K562 (cell line): ENCODE data around the gene LASP1NB.

Source experiments
- CTBP1 ChIP-seq: fragments of 450-650 bp; IDR thresholded peaks from 2 replicates; pipeline ENCODE4 v1.6.1; 2016; ENCODE audit warnings: borderline replicate concordance
- EP300 ChIP-seq: IDR thresholded peaks from 2 replicates; pipeline ENCODE4 v1.6.1; 2012; ENCODE audit warnings: low read length, improper control_type of control experiment
- GATAD2B ChIP-seq: fragments of 450-650 bp; IDR thresholded peaks from 2 replicates; pipeline ENCODE4 v1.6.1; 2017; ENCODE audit warnings: mild to moderate bottlenecking, borderline replicate concordance
- HINFP ChIP-seq: fragments of 450-650 bp; conservative IDR thresholded peaks from 2 replicates; pipeline ENCODE4 v1.6.1; 2016; ENCODE audit warnings: missing genetic modification characterization, low read depth, mild to moderate bottlenecking, control low read depth, missing compliant biosample characterization
- HNRNPH1 ChIP-seq: fragments of 200-400 bp; formaldehyde crosslinking; optimal IDR thresholded peaks from 2 replicates; pipeline ENCODE3; 2017; ENCODE audit warnings: low read depth, mild to moderate bottlenecking, low read length, moderate library complexity
- ILK ChIP-seq: fragments of 450-650 bp; IDR thresholded peaks from 2 replicates; pipeline ENCODE4 v1.6.1; 2016; ENCODE audit warnings: missing genetic modification characterization, low read depth, mild to moderate bottlenecking, missing compliant biosample characterization, moderate library complexity, borderline replicate concordance
- NR2C2 ChIP-seq, 2 experiments: fragments of 200-800 bp in 1 of 2; sonication (Bioruptor generic) in 1 of 2; sonication (generic) in 1 of 2; formaldehyde crosslinking in 1 of 2; IDR thresholded peaks; 2 replicates each; pipeline versions ENCODE4 v1.6.1 to v1.8.0; 2016 to 2022; ENCODE audit warnings: mild to moderate bottlenecking in 1 of 2, missing compliant biosample characterization in 1 of 2, missing genetic modification characterization in 1 of 2, missing genetic modification reagents in 1 of 2
- PCBP1 ChIP-seq: fragments of 200-400 bp; formaldehyde crosslinking; IDR thresholded peaks from 2 replicates; pipeline ENCODE4 v1.6.1; 2018; ENCODE audit warnings: mild to moderate bottlenecking, low read depth, low read length; ENCODE audit not compliant: poor library complexity, severe bottlenecking
- PPARD ChIP-seq: fragments of 250-450 bp; sonication (Bioruptor Pico); IDR thresholded peaks from 2 replicates; pipeline ENCODE4 v1.8.0; 2022; ENCODE audit warnings: inconsistent platforms, mild to moderate bottlenecking, moderate library complexity
- RBM15 ChIP-seq: fragments of 200-400 bp; formaldehyde crosslinking; IDR thresholded peaks from 2 replicates; pipeline ENCODE4 v1.6.1; 2018; ENCODE audit warnings: mild to moderate bottlenecking, low read length, moderate library complexity; ENCODE audit not compliant: insufficient read depth
- SREBF2 ChIP-seq: sonication (generic); formaldehyde crosslinking; IDR thresholded peaks from 2 replicates; pipeline ENCODE4 v1.4.0; 2020; ENCODE audit warnings: mild to moderate bottlenecking, missing genetic modification reagents
- TCF7L2 ChIP-seq: fragments of 150-350 bp; IDR thresholded peaks from 2 replicates; pipeline ENCODE4 v1.6.1; 2016; ENCODE audit warnings: low read depth, mild to moderate bottlenecking, low read length, moderate library complexity
- TEAD4 ChIP-seq, 2 experiments: sonication (generic) in 1 of 2; formaldehyde crosslinking in 1 of 2; IDR thresholded peaks; 2 replicates each; pipeline versions ENCODE4 v1.6.1 to v1.8.0; 2012 to 2022; ENCODE audit warnings: borderline replicate concordance in 1 of 2, inconsistent platforms in 1 of 2, low read length in 1 of 2, mild to moderate bottlenecking in 1 of 2, missing genetic modification reagents in 1 of 2
- TOE1 ChIP-seq, 2 experiments: fragments of 450-650 bp in 1 of 2; sonication (generic) in 1 of 2; formaldehyde crosslinking in 1 of 2; IDR thresholded peaks; 2 replicates each; pipeline versions ENCODE4 v1.7.1 to v1.8.0; 2016 to 2022; ENCODE audit warnings: borderline replicate concordance in 2 of 2, mild to moderate bottlenecking in 2 of 2, antibody characterized with exemption in 1 of 2, inconsistent platforms in 1 of 2, low read depth in 1 of 2, missing genetic modification reagents in 1 of 2, moderate library complexity in 1 of 2
- ZBTB49 ChIP-seq: sonication (generic); formaldehyde crosslinking; IDR thresholded peaks from 2 replicates; pipeline ENCODE4 v1.8.0; 2022; ENCODE audit warnings: missing genetic modification reagents, mild to moderate bottlenecking, borderline replicate concordance
- ZKSCAN8 ChIP-seq: fragments of 200-800 bp; sonication (Bioruptor generic); IDR thresholded peaks from 2 replicates; pipeline ENCODE4 v1.6.1; 2016; ENCODE audit warnings: missing genetic modification characterization, missing compliant biosample characterization
- ZNF133 ChIP-seq: fragments of 250-450 bp; sonication (Bioruptor Pico); IDR thresholded peaks from 2 replicates; pipeline ENCODE4 v1.4.0; 2020; ENCODE audit warnings: mild to moderate bottlenecking
- ZNF134 ChIP-seq: fragments of 250-450 bp; sonication (Bioruptor Pico); conservative IDR thresholded peaks from 2 replicates; pipeline ENCODE4 v1.4.0; 2020
- ZNF3 ChIP-seq: fragments of 250-450 bp; sonication (Bioruptor Pico); IDR thresholded peaks from 2 replicates; pipeline ENCODE4 v1.5.0; 2021; ENCODE audit warnings: mild to moderate bottlenecking, moderate library complexity
- TF ChIP-seq, protein P1 (sequence below): fragments of 450-650 bp; IDR thresholded peaks from 2 replicates; pipeline ENCODE4 v1.6.1; 2016
- TF ChIP-seq, protein P2 (sequence below): sonication (generic); formaldehyde crosslinking; IDR thresholded peaks from 2 replicates; pipeline ENCODE4 v1.8.0; 2022; ENCODE audit warnings: missing genetic modification reagents, mild to moderate bottlenecking, borderline replicate concordance

Gene LASP1NB

GRCh38 chr17:38926293-38927070, 1.1 kb downstream of the LASP1NB start (continued):
- TF ChIP-seq, protein P1, sequence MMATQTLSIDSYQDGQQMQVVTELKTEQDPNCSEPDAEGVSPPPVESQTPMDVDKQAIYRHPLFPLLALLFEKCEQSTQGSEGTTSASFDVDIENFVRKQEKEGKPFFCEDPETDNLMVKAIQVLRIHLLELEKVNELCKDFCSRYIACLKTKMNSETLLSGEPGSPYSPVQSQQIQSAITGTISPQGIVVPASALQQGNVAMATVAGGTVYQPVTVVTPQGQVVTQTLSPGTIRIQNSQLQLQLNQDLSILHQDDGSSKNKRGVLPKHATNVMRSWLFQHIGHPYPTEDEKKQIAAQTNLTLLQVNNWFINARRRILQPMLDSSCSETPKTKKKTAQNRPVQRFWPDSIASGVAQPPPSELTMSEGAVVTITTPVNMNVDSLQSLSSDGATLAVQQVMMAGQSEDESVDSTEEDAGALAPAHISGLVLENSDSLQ, result peak; percentile 87
- TF ChIP-seq SREBF2 (CRISPR knock-in tag), result no peak
- TF ChIP-seq PPARD (CRISPR knock-in tag), result no peak
- no peak for TF ChIP-seq NR2C2 (CRISPR knock-in tag; IDR thresholded peaks at IDR 0.05)
- TF ChIP-seq NR2C2 (tag; IDR thresholded peaks at IDR 0.05), result no peak
- no peak for TF ChIP-seq ZKSCAN8 (CRISPR knock-in tag)
- TF ChIP-seq ILK (tag), result no peak
- no peak for TF ChIP-seq ZBTB49 (CRISPR knock-in tag)
- TF ChIP-seq ZNF3 (CRISPR knock-in tag), result no peak
- no peak for TF ChIP-seq ZNF133 (CRISPR knock-in tag)
- no peak for TF ChIP-seq ZNF134 (CRISPR knock-in tag)
- TF ChIP-seq RBM15, result no peak
- TF ChIP-seq TCF7L2, result no peak
- TF ChIP-seq HINFP (tag), result no peak
- TF ChIP-seq PCBP1, result no peak
- TF ChIP-seq HNRNPH1, result no peak
- peak; percentile 44; the same call in 1 of the 2 replicates for TF ChIP-seq EP300
- TF ChIP-seq GATAD2B, result 0 out of 2 replicates have a peak, but pooled peaks have one; percentile 28
- TF ChIP-seq, protein P2, sequence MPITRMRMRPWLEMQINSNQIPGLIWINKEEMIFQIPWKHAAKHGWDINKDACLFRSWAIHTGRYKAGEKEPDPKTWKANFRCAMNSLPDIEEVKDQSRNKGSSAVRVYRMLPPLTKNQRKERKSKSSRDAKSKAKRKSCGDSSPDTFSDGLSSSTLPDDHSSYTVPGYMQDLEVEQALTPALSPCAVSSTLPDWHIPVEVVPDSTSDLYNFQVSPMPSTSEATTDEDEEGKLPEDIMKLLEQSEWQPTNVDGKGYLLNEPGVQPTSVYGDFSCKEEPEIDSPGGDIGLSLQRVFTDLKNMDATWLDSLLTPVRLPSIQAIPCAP (CRISPR knock-in tag), result no peak
- TF ChIP-seq CTBP1, result no peak
- peak; percentile 93 for TF ChIP-seq TEAD4 (IDR thresholded peaks at IDR 0.05; ENCODE audit: low read length)
- TF ChIP-seq TEAD4 (CRISPR knock-in tag; IDR thresholded peaks at IDR 0.05; ENCODE audit: borderline replicate concordance), result no peak
- no peak for TF ChIP-seq TOE1 (IDR thresholded peaks at IDR 0.05; ENCODE audit: borderline replicate concordance)
- TF ChIP-seq TOE1 (CRISPR knock-in tag; IDR thresholded peaks at IDR 0.05; ENCODE audit: borderline replicate concordance, low read depth), result no peak
